NCI-H1436 (cell line): ENCODE results near the gene ZFP92.
A peak's percentile ranks its signal among the peaks of the same experiment; 100 is the strongest.

Experiments
- DNase-seq: peaks from one replicate; lab custom pipeline; 2025; lab: John Stamatoyannopoulos, UW

ZFP92 gene

GRCh38 chrX:153408871-153409351, 2.4 kb upstream of the ZFP92 start:
- DNase-seq, result no peak

DNA sequence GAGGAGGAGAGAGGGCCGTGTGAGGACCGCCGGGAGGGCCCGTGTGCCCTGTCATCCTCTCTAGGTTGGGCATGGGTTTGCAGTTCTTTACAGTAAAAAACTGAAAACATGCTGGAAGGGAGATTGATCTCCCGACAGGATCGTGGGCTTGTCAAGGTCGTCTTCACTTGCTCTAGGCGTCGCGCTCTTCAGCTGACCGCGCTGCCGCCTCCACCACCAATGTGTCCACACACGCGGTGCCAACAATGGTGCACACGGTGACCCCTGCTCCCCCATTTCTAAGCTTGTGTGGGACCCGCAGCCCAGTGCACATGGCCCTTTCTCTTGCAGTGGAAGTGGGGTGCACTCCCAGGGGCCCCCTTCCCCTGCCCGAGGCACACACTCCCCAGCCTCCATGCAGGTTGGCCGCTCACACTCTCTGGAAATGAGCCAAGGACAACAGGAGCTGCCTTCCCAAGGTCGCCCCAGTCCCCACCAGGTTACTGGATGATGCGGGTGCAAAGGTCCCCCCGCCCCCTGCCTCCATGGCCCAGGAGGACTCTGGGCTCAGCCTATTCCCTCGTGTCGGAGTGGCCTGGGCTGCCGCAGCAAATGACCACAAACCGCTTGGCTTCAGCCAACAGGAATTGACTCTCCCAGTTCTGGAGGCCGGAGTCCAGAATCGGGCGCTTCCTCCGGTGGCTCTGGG, 1.7 kb upstream of the ZFP92 start:
- no peak for DNase-seq

DNA sequence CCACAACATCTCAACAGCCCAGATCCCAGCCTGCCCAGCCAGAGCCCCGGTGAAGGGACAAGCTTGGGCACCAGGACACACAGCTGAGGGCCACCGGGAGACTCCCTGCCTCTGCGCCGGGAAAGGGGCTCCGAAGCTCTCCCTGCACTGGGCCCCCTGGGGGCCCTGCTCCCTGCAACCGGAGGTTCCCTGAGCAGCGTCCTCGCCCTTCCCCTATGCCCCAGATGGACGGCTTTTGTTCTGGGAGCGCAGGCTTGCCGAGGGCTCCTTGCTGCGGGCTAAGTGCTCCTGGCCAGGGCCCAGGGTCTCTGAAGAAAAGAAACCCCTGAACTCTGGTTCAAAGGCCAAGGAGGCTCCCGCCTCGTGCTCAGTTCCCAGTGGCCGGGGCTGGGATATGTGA, 899 bp upstream of the ZFP92 start:
- DNase-seq, result no peak

GRCh38 chrX:153410888-153411254, 401 bp upstream of the ZFP92 start:
- DNase-seq, result no peak

DNA sequence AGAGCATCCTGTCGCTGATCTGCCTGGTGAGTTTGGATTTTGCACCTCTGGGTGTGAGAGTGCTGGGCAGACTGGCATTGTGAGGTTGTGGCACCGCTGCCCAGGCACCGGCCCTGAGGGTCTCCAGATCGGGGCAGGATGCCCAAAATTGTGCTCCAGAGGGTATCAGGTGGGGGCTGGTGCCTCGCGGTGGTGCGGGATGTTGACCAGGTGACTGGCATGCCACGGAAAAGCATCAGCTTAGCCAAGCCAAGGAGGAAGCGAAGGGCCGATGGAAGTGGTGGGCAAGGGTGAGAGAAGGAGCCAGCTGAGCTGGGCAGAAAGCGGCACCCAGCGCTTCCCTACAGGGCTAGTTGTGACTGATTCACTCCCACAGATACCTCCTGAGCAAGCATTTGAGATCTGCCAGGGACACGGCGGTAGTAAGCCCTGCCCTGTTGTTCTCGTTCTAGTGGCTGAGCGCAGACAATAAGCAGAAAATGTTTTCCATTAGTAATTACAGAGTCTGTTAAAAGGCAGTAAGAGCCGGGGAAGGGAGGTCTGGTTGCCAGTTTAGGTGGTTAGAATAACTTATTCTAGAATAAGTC, 809 bp downstream of the ZFP92 start:
- DNase-seq, result no peak

- no peak for DNase-seq
These were observed 1.8 kb downstream of the ZFP92 start for GRCh38 chrX:153412746-153413720.

GRCh38 chrX:153413731-153414130, 2.5 kb downstream of the ZFP92 start:
- no peak for DNase-seq

DNA sequence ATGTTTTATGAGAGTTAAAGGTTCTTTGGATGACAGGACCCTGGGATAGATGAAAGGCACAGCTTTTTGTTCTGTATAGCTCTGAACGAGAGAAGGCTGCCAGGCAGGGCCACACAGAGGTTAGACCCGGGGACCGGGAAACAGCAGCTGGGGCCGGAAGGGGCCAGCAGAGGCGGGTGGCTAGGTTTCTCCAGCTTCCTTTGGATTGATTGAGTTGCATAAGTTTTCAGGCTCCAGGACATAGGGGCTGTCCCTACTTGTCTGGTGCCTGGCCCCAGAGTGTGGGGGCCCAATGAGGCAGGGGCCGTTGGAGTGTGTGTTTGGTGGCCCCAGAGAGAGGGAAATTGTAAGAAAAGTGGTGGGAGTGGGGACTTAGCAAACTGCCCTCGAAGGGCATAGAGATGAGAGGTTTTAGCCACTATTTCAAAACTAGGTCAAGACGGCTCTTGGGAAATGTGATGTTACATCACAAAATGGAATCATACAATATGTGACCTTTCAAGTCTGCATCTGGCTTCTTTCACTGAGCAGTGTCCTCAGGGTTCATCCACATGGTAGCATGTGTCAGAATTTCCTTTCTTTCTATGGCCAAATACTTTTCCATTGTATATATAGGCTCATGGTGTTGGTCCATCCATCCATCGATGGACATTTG, 3.7 kb downstream of the ZFP92 start:
- no peak for DNase-seq

GRCh38 chrX:153416781-153417450, 5.6 kb downstream of the ZFP92 start:
- DNase-seq, result peak; percentile 45

GRCh38 chrX:153417637-153418036, 6.4 kb downstream of the ZFP92 start:
- no peak for DNase-seq

- no peak for DNase-seq
These were observed 9.8 kb downstream of the ZFP92 start for GRCh38 chrX:153420851-153421599.

DNA sequence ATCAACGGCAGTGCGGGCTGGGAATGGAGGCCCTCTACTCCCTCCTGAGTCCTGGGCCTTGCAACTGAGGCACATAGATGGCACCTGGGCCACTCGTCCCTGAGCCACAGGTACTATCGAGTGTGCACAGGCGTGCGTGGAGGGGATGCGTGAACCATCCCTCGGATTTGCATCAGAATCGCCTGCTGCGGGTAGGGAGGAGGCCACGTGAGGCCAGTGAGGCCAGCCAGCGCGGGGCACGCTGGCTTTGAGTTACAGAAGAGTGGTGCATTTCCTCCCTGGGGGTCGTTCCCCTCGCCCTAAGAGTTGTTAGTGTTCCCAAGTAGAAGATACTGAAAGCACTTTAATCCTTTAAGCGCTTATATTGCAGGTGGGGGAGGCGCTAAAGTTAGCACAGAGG, 10.6 kb downstream of the ZFP92 start:
- no peak for DNase-seq

DNA sequence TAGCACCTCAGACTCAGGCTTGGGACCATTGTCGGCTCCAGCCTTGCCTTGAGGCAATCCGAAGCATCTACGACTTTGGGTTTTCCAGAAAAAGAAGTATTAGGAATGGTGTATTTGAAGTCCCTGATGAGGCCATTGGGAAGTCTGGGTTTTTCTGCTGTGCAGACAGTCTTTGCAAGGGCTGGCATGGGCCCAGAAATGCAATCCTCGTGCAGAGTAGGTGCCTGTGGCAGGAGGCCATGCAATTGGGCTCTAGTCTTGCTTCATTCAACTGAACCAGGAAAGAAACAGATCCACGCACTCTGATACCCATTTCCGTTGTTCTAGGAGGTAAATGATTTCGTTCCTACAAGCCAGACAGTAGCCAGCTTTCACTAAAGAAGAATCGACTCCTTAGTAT, 12.4 kb downstream of the ZFP92 start:
- DNase-seq, result no peak

DNA sequence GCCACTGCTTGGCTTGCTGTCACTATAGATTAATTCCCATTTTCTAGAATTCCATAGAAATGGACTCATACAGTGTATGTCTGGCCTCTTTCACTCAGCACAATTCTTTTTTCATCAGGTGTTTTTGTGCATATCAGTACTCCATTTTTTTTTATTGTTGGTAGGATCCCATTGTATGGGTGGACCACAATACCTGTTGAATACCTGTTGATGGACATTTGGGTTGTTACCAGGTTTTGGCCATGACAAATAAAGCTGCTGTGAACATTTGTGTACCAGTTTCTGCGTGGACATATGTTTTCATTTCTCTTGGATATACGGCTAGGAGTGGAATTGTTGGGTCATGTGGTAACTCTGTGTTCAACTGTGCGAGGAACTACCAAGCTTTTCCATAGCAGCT, 14.9 kb downstream of the ZFP92 start:
- no peak for DNase-seq

GRCh38 chrX:153430796-153431195, 19.5 kb downstream of the ZFP92 start:
- DNase-seq, result no peak

DNA sequence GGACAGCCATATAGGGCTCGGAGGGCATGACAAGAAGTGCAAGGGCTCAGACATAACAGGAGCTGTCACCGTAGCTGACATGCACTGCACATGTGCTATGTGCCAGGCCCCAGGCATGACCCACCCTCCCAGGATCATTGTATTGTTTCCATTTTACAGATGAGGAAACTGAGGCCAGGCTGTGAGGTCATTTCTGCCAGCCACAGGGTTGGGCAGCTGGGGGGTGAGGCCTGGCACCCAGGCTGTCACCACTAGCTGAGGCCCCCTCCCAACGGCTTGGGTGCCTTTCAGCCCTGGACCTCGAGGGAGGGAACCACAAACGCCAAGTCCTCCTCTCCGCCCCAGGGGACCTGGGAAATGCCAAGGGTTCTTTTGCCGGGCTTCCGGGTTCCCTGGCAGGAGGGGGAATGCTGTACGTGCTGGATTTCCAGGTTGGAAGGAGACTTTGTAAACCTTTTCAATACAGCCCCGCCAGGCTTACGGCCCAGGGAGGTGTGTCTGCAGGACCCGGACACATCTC, 21.9 kb downstream of the ZFP92 start:
- DNase-seq, result no peak

DNA sequence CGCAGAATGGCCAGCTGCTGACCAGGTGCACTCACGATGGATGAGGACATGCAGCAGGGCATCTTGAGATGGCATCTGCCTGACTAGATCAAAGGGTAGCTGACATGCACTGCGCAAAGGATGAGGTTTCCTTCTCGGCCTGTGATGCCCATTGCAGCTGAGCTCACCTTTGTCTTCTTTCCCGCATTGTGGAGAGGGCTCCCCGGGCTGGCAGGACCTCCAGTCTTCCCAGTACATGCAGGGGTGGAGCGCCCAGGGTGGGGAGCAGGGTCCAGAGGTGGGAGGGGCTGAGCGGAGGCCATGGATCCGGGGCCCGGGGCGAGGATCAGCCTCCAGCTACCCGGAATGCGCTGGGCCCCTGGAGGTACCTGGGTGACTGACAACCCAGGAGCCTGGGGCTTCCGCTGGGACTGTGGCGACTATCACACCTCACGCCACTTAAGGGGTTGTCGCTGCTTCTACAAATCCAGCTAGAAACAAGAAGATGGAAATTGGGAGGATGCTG, 22.6 kb downstream of the ZFP92 start:
- DNase-seq, result no peak

GRCh38 chrX:153434801-153435200, 23.5 kb downstream of the ZFP92 start:
- no peak for DNase-seq

DNA sequence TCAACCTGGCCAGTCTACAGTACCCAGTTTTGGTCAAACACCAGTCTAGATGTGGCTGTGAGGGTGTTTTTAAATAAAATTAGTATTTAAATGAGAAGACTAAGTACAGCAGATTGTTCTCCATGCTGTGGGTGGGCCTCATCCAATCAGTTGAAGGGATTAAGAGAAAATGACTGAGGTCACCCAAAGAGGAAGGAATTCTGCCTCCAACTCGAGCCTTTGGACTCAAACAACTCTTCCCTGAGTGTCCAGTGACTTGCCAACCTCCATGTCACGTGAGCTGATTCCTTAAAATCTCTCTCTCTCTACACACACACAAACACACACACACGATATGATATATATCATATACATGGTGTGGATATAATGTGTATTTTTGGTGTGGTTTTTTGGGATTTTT, 24.6 kb downstream of the ZFP92 start:
- DNase-seq, result no peak

DNA sequence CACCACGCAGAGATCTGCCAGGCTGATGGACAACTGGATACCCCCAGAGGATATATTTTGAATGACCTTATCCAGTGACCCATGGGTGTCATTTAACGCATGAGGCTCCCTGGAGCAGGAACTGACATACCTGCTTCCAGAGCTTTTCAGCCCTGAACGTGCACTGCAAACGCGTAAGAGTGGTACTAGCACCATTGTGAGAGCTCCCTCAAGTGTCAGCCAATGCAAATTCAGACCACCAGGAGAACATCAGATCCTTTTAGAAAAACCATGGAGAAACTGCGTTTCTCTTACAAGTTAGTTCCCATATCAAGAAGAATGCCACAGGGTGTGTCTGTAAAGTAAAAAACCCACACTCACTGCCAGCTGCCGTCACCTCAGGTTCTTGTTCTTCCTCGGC, 27.3 kb downstream of the ZFP92 start:
- peak; percentile 3 for DNase-seq

DNA sequence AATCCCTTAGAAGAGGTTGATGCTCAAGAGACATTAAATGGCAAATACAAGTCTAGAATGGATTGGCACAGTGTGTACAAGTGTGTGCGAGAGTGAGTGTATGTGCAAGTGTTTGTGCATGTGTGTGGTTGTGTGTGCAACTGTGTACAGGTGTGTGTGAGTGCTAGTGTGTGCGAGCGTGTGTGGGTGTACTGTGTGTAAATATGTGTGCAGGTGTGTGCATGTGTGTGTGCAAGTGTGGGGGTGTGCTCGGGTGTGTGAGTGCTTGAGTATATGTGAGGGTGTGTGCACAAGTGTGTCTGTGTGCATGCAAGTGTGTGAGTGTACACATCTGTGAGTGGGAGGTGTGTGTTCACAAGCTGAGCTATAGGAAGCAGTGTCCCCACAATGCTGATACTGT, 28.7 kb downstream of the ZFP92 start:
- no peak for DNase-seq
